B cell (primary cell): ENCODE results near the gene DAAM2. TPM values are rescaled to one million over a fixed set of nuclear protein-coding genes. Genes with fewer than 3 reads are reported as not detected.

Source experiments
- ATAC-seq: fragments of 200-7000 bp; cut with Tn5 transposase; one replicate; pipeline ENCODE4 v1.10.0; 2021; ENCODE audit warnings: low read depth, mild to moderate bottlenecking, moderate number of reproducible peaks, moderate library complexity
- CTCF ChIA-PET: fragments of 350-600 bp; sonication (Branson Sonifier 250); formaldehyde crosslinking; loops from one replicate; lab custom pipeline; 2021; ENCODE audit warnings: antibody characterized with exemption, inconsistent platforms; lab: Charles Lee
- POLR2A ChIA-PET: fragments of 350-600 bp; sonication (Branson Sonifier 250); formaldehyde crosslinking; loops from one replicate; lab custom pipeline; 2021; ENCODE audit warnings: antibody characterized with exemption; lab: Charles Lee
- DNase-seq: peaks from one replicate; pipeline ENCODE4 v3.0.0; 2013
- H2AFZ ChIP-seq: 2 replicates; pipeline ENCODE4 v1.6.1; 2012; ENCODE audit warnings: mild to moderate bottlenecking, low read depth, low read length; ENCODE audit not compliant: insufficient read depth, poor library complexity, severe bottlenecking
- H3K27ac ChIP-seq, 2 donors: 1 replicate in 1 of 2; 2 replicates in 1 of 2; pipeline ENCODE4 v1.5.1; 2012 to 2013; ENCODE audit warnings: low read length in 2 of 2, mild to moderate bottlenecking in 2 of 2, moderate library complexity in 1 of 2
- H3K27me3 ChIP-seq, 4 experiments: fragments of 200-600 bp in 1 of 4; sonication (generic) in 1 of 4; replicated peaks in 1 of 4; 1 replicate in 2 of 4; 2 replicates in 2 of 4; pipeline versions ENCODE4 v1.6.1 to v1.7.0; 2013 to 2016; ENCODE audit warnings: low read length in 3 of 4, mild to moderate bottlenecking in 2 of 4, mixed read lengths in 1 of 4, moderate library complexity in 1 of 4; ENCODE audit not compliant: insufficient read depth in 4 of 4, control insufficient read depth in 3 of 4; ENCODE audit errors: control extremely low read depth in 1 of 4
- H3K36me3 ChIP-seq, 2 experiments: replicated peaks in 1 of 2; 1 replicate in 1 of 2; 2 replicates in 1 of 2; pipeline versions ENCODE4 v1.6.1 to v1.7.1; 2013; ENCODE audit warnings: low read length in 1 of 2; ENCODE audit not compliant: insufficient read depth in 2 of 2, control insufficient read depth in 1 of 2; ENCODE audit errors: control extremely low read depth in 1 of 2, extremely low read depth in 1 of 2
- H3K4me1 ChIP-seq, 2 donors: fragments of 200-600 bp in 1 of 2; sonication (generic) in 1 of 2; 1 replicate in 1 of 2; 2 replicates in 1 of 2; pipeline versions ENCODE4 v1.5.1 to v1.6.1; 2013 to 2017; ENCODE audit warnings: low read length in 2 of 2; ENCODE audit not compliant: control insufficient read depth in 2 of 2, insufficient read depth in 2 of 2
- H3K4me2 ChIP-seq: replicated peaks from 2 replicates; pipeline ENCODE3; 2012; ENCODE audit warnings: mild to moderate bottlenecking, low read depth, low read length; ENCODE audit not compliant: poor library complexity, severe bottlenecking
- H3K4me3 ChIP-seq, 5 experiments: fragments of 200-600 bp in 1 of 5; sonication (generic) in 1 of 5; 1 replicate in 3 of 5; 2 replicates in 2 of 5; pipeline versions ENCODE4 v1.5.1 to v1.7.0; 2011 to 2016; ENCODE audit warnings: low read length in 4 of 5, mild to moderate bottlenecking in 4 of 5, low read depth in 2 of 5, control low read depth in 1 of 5, moderate library complexity in 1 of 5; ENCODE audit not compliant: insufficient read depth in 1 of 5; ENCODE audit errors: control extremely low read depth in 1 of 5, extremely low read depth in 1 of 5
- H3K79me2 ChIP-seq: fragments of 200-600 bp; sonication (generic); one replicate; pipeline ENCODE4 v1.6.0; 2016; ENCODE audit warnings: low read length; ENCODE audit not compliant: control insufficient read depth, insufficient read depth
- H3K9ac ChIP-seq: fragments of 200-600 bp; sonication (generic); 2 replicates; pipeline ENCODE4 v1.6.1; 2017; ENCODE audit warnings: mild to moderate bottlenecking, low read length, moderate library complexity
- H3K9me3 ChIP-seq, 3 donors: one replicate each; pipeline versions ENCODE4 v1.6.1 to v1.7.1; 2013; ENCODE audit warnings: low read length in 2 of 3; ENCODE audit not compliant: control insufficient read depth in 2 of 3, insufficient read depth in 1 of 3; ENCODE audit errors: control extremely low read depth in 1 of 3
- H4K20me1 ChIP-seq: 2 replicates; pipeline ENCODE4 v1.6.0; 2012; ENCODE audit warnings: mild to moderate bottlenecking, low read length; ENCODE audit not compliant: insufficient read depth, control insufficient read depth, poor library complexity, severe bottlenecking
- H3K27ac Mint-ChIP-seq: one replicate; pipeline ENCODE4 v1.8.0; 2021; ENCODE audit warnings: mixed read lengths
- H3K27me3 Mint-ChIP-seq: one replicate; pipeline ENCODE4 v1.8.0; 2021; ENCODE audit warnings: mixed read lengths
- H3K4me1 Mint-ChIP-seq: one replicate; pipeline ENCODE4 v1.8.0; 2021; ENCODE audit warnings: mixed read lengths
- H3K4me3 Mint-ChIP-seq: one replicate; pipeline ENCODE4 v1.8.0; 2021; ENCODE audit warnings: mixed read lengths
- H3K9me3 Mint-ChIP-seq: one replicate; pipeline ENCODE4 v1.8.0; 2022; ENCODE audit warnings: mixed read lengths; ENCODE audit not compliant: insufficient read depth
- EZH2 ChIP-seq: IDR thresholded peaks from 2 replicates; pipeline ENCODE4 v1.6.1; 2012; ENCODE audit warnings: borderline replicate concordance, low read depth, mild to moderate bottlenecking, moderate library complexity, low read length; ENCODE audit not compliant: insufficient read depth, poor library complexity, severe bottlenecking
- WGBS: methylation state at CpG from one replicate; pipeline ENCODE4 v1.1.5; 2013; ENCODE audit warnings: missing lambda C conversion rate; ENCODE audit not compliant: insufficient coverage; 5-methylcytosine and 5-hydroxymethylcytosine counted together
- intact Hi-C: fragments of 100-400 bp; cut with micrococcal nuclease; formaldehyde crosslinking; loops from one replicate; pipeline ENCODE4 v1.10.0; 2022
- polyA plus RNA-seq: library from polyadenylated mRNA; depleted of rRNA; stranded (reverse); fragments of >200 nt; gene quantifications from 2 replicates; pipeline ENCODE4 v1.2.3, GENCODE V29; 2012
- total RNA-seq, 2 donors: library from RNA; stranded (reverse); fragments of 120-200 nt in 1 of 2; gene quantifications; 1 replicate in 1 of 2; 2 replicates in 1 of 2; pipeline versions ENCODE4 v1.2.3 to v1.2.4, GENCODE V29; 2013 to 2022
- TF ChIP-seq, protein P1 (sequence below): fragments of 200-600 bp; IDR thresholded peaks from one replicate; pipeline ENCODE4 v1.8.0; 2022; ENCODE audit warnings: antibody characterized with exemption, mild to moderate bottlenecking

DAAM2 gene
- total and polyA plus RNA-seq, 2 donors (not counting 1 experiment from before 2014, with no cell fraction given), result not detected

DNA sequence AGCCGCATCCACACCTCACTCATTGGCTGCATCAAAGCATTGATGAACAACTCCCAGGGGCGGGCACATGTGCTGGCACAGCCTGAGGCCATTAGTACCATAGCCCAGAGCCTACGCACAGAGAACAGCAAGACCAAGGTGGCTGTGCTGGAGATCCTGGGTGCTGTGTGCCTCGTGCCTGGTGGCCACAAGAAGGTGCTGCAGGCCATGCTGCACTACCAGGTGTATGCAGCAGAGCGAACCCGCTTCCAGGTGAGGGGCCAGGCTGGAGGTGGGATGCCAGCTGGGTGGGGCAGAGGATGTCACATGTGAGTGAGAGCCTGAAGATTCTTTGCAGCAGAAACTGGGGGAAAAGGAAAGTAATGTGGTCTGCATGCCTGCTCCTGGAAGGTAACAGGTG lies 75.4 kb downstream of the DAAM2 start:
- DNase-seq (no peak), ATAC-seq (no peak)
- H3K79me2 ChIP-seq, result no peaks in the 10 kb centered on the region
- ChIA-PET POLR2A (no interaction called here), CTCF (no interaction called here)
- H3K4me1 ChIP-seq, result no peaks in the 10 kb centered on the region
- no peak for TF ChIP-seq EZH2
- TF ChIP-seq, protein P1, sequence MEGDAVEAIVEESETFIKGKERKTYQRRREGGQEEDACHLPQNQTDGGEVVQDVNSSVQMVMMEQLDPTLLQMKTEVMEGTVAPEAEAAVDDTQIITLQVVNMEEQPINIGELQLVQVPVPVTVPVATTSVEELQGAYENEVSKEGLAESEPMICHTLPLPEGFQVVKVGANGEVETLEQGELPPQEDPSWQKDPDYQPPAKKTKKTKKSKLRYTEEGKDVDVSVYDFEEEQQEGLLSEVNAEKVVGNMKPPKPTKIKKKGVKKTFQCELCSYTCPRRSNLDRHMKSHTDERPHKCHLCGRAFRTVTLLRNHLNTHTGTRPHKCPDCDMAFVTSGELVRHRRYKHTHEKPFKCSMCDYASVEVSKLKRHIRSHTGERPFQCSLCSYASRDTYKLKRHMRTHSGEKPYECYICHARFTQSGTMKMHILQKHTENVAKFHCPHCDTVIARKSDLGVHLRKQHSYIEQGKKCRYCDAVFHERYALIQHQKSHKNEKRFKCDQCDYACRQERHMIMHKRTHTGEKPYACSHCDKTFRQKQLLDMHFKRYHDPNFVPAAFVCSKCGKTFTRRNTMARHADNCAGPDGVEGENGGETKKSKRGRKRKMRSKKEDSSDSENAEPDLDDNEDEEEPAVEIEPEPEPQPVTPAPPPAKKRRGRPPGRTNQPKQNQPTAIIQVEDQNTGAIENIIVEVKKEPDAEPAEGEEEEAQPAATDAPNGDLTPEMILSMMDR, result no peak
- Mint-ChIP-seq H3K4me1 (no peaks in the 10 kb centered on the region), H3K27ac (no peak overlapping the region), H3K9me3 (no peaks in the 10 kb centered on the region), H3K27me3 (peaks cover 6% of the 10 kb centered on the region), H3K4me3 (no peak overlapping the region)
- no peak overlapping the region for H3K4me3 ChIP-seq
- no peaks in the 10 kb centered on the region for H3K27me3 ChIP-seq
- no peak overlapping the region for H3K27ac ChIP-seq
- intact Hi-C loops, result loop anchor here (10.0 kb wide), 1 partner anchor 1157 kb away; no protein-coding TSS in a partner anchor
- no peaks in the 10 kb centered on the region for H3K9me3 ChIP-seq
- no peak overlapping the region for H3K9ac ChIP-seq
- no peaks in the 10 kb centered on the region for H4K20me1 ChIP-seq
- 84% methylated on average over 6 of the region's 6 CpGs for WGBS
- H2AFZ ChIP-seq, result no peak overlapping the region
- H3K36me3 ChIP-seq, result no peaks in the 10 kb centered on the region
- no peak overlapping the region for H3K4me2 ChIP-seq

DNA sequence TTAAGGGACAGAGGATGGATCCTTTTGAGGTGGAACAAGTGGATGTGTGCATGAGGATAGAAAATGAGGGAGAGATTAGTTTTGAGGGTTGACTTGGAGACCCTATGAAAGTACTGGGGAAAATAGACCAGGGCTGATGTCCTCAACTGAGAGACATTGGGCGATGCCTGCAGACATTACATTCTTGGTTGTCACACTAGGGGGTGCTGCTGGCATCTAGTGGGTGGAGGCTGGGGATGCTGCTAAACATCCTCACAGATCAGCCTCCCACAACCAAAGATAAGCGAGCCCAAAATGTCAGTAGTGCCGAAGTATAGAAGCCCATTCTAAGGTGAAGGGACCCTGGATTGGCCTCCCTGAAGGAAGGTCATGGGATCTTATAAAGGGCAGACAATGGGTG lies 78.8 kb downstream of the DAAM2 start:
- intact Hi-C loops, result no loop called here
- H3K79me2 ChIP-seq, result no peaks in the 10 kb centered on the region
- H3K9me3 ChIP-seq, result no peaks in the 10 kb centered on the region
- Mint-ChIP-seq H3K27me3 (peaks cover 3% of the 10 kb centered on the region), H3K4me1 (no peaks in the 10 kb centered on the region), H3K4me3 (no peak overlapping the region), H3K9me3 (no peaks in the 10 kb centered on the region), H3K27ac (no peak overlapping the region)
- ATAC-seq, result no peak
- ChIA-PET POLR2A (no interaction called here), CTCF (interaction anchor here (1.5 kb wide), 1 partner anchor 16 kb away, joined by 3 read pairs; no protein-coding TSS in a partner anchor)
- H3K27ac ChIP-seq, result no peak overlapping the region
- no peaks in the 10 kb centered on the region for H3K4me1 ChIP-seq
- no peak for DNase-seq
- H2AFZ ChIP-seq, result no peak overlapping the region
- no peak overlapping the region for H3K4me3 ChIP-seq
- no peaks in the 10 kb centered on the region for H3K36me3 ChIP-seq
- H4K20me1 ChIP-seq, result no peaks in the 10 kb centered on the region
- WGBS, result 100% methylated on average over 2 of the region's 3 CpGs
- no peaks in the 10 kb centered on the region for H3K27me3 ChIP-seq
- no peak overlapping the region for H3K9ac ChIP-seq
- no peak overlapping the region for H3K4me2 ChIP-seq
- TF ChIP-seq EZH2, result no peak
- TF ChIP-seq, protein P1, result no peak
